Fibroblast of lung (primary cell): Measurements from ENCODE around the gene CMTR1. TPM values are rescaled to one million over a fixed set of nuclear protein-coding genes. Genes with fewer than 3 reads are reported as not detected.
A peak's percentile ranks its signal among the peaks of the same experiment; 100 is the strongest.
"Not testable (repeated sequence)": the region's sequence is repeated elsewhere in the genome, so short reads cannot be mapped to it uniquely, and the experiment has no call there.

Source experiments
- DNase-seq, 2 donors: peaks; one replicate each; pipeline versions ENCODE4 v3.0.0 to v3.0.0-alpha.2; 2010; ENCODE audit warnings: low read depth in 2 of 2
- H2AFZ ChIP-seq: 2 replicates; pipeline ENCODE4 v1.5.1; 2012; ENCODE audit warnings: low read length, control low read depth, inconsistent platforms
- H3K27ac ChIP-seq: 2 replicates; pipeline ENCODE4 v1.5.1; 2011; ENCODE audit warnings: low read length, control low read depth; ENCODE audit not compliant: insufficient read depth
- H3K27me3 ChIP-seq: 2 replicates; pipeline ENCODE4 v1.5.1; 2011; ENCODE audit warnings: mild to moderate bottlenecking, low read length; ENCODE audit not compliant: control insufficient read depth, insufficient read depth
- H3K36me3 ChIP-seq: 2 replicates; pipeline ENCODE4 v1.5.1; 2011; ENCODE audit warnings: low read length; ENCODE audit not compliant: control insufficient read depth, insufficient read depth
- H3K4me1 ChIP-seq: 2 replicates; pipeline ENCODE4 v1.5.1; 2011; ENCODE audit warnings: low read length; ENCODE audit not compliant: control insufficient read depth, insufficient read depth; ENCODE audit errors: extremely low read depth
- H3K4me2 ChIP-seq: 2 replicates; pipeline ENCODE4 v1.5.1; 2011; ENCODE audit warnings: low read length, control low read depth; ENCODE audit not compliant: insufficient read depth; ENCODE audit errors: extremely low read depth
- H3K4me3 ChIP-seq, 4 experiments: fragments of 200-600 bp in 1 of 4; sonication (generic) in 1 of 4; replicated peaks in 1 of 4; 2 replicates each; pipeline ENCODE4 v1.5.1; 2011 to 2016; ENCODE audit warnings: low read length in 4 of 4, low read depth in 3 of 4, mild to moderate bottlenecking in 3 of 4, control low read depth in 2 of 4, inconsistent platforms in 1 of 4, mixed read lengths in 1 of 4; ENCODE audit not compliant: insufficient read depth in 1 of 4; ENCODE audit errors: control extremely low read depth in 1 of 4
- H3K79me2 ChIP-seq: 2 replicates; pipeline ENCODE4 v1.5.1; 2012; ENCODE audit warnings: mild to moderate bottlenecking, low read length, inconsistent platforms; ENCODE audit not compliant: control insufficient read depth, insufficient read depth
- H3K9ac ChIP-seq: 2 replicates; pipeline ENCODE4 v1.5.1; 2011; ENCODE audit warnings: mild to moderate bottlenecking, low read length, control low read depth; ENCODE audit not compliant: insufficient read depth
- H3K9me3 ChIP-seq: 2 replicates; pipeline ENCODE4 v1.5.1; 2012; ENCODE audit warnings: low read depth, low read length; ENCODE audit not compliant: control insufficient read depth, insufficient read depth
- H4K20me1 ChIP-seq: 2 replicates; pipeline ENCODE4 v1.5.1; 2011; ENCODE audit warnings: low read length; ENCODE audit not compliant: control insufficient read depth, insufficient read depth; ENCODE audit errors: extremely low read depth
- CTCF ChIP-seq, 2 donors: IDR thresholded peaks in 1 of 2; conservative IDR thresholded peaks in 1 of 2; 1 replicate in 1 of 2; 2 replicates in 1 of 2; pipeline ENCODE4 v1.5.1; 2011 to 2012; ENCODE audit warnings: low read length in 2 of 2, control low read depth in 1 of 2, inconsistent platforms in 1 of 2, low read depth in 1 of 2, mild to moderate bottlenecking in 1 of 2
- EZH2 ChIP-seq: IDR thresholded peaks from 2 replicates; pipeline ENCODE4 v1.5.1; 2012; ENCODE audit warnings: low read length, control low read depth, mild to moderate bottlenecking; ENCODE audit errors: missing control alignments
- polyA plus RNA-seq, 2 donors: library from polyadenylated mRNA; depleted of rRNA in 1 of 2; stranded (reverse) in 1 of 2; unstranded in 1 of 2; fragments of >200 nt; gene quantifications; 2 replicates each; pipeline ENCODE4 v1.2.1, GENCODE V29; 2011 to 2012; ENCODE audit warnings: missing spikeins in 1 of 2
- total RNA-seq: library from RNA; depleted of rRNA; stranded (reverse); fragments of >200 nt; gene quantifications from 2 replicates; pipeline ENCODE4 v1.2.1, GENCODE V29; 2014

Gene CMTR1
- total and polyA plus RNA-seq, 2 donors (not counting 1 experiment from before 2014, with no cell fraction given) = 27.0 to 44.8 TPM

GRCh38 chr6:37499433-37500293, 66.6 kb downstream of the CMTR1 start, which contains the start of gene CCDC167:
CCDC167 (minus strand) TSS chr6:37499893; CDS start chr6:37499863, 30 bp downstream.
- H3K4me2 ChIP-seq = peak within 1 kb of the TSS; percentile 91
- no peaks in the 10 kb centered on the region for H3K9me3 ChIP-seq
- no peaks in the 10 kb centered on the region for H3K79me2 ChIP-seq
- H3K27ac ChIP-seq = peak within 1 kb of the TSS; percentile 84
- no peaks in the 10 kb centered on the region for H3K36me3 ChIP-seq
- H2AFZ ChIP-seq = peak within 1 kb of the TSS; percentile 99
- H3K4me3 ChIP-seq = peak within 1 kb of the TSS; percentile 73 to 85 (median 78)
- TF ChIP-seq EZH2 = no peak
- TF ChIP-seq CTCF (conservative IDR thresholded peaks at IDR 0.05 in 1 of 2, IDR thresholded peaks at IDR 0.05 in 1 of 2; ENCODE audit: low read depth in 1 of 2, low read length in 2 of 2) = no peak
- H4K20me1 ChIP-seq = no peaks in the 10 kb centered on the region
- no peaks in the 10 kb centered on the region for H3K4me1 ChIP-seq
- peak; percentile 95 to 97 for DNase-seq
- peak within 1 kb of the TSS; percentile 73 for H3K9ac ChIP-seq
- H3K27me3 ChIP-seq = peaks cover 11% of the 10 kb centered on the region

DNA sequence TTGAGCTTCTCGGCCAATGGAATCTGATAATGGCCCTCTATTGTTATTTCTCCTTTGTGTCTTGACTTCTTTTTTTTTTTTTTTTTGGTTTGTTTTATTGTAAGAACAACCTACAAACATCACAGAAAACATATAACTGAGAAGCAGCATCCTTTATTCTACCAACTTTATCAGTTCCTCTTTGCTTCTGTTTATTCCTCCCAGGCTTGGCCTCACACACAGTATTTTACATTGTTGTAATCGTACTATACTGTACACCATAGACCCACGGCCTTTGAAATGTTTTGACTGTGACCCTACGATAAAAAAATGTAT, 67.2 kb downstream of the CMTR1 start:
- Histone ChIP-seq H3K27ac (no peak overlapping the region), H3K4me3 (peak overlapping the region in 3 of 4 experiments; percentile 37 to 85 (median 49)), H3K4me1 (no peaks in the 10 kb centered on the region), H2AFZ (peak overlapping the region; percentile 99), H3K4me2 (peak overlapping the region; percentile 49), H3K36me3 (no peaks in the 10 kb centered on the region), H3K79me2 (no peaks in the 10 kb centered on the region), H4K20me1 (no peaks in the 10 kb centered on the region), H3K27me3 (peaks cover 11% of the 10 kb centered on the region), H3K9me3 (no peaks in the 10 kb centered on the region), H3K9ac (no peak overlapping the region)
- no peak for DNase-seq
- no peak for TF ChIP-seq EZH2
- TF ChIP-seq CTCF (conservative IDR thresholded peaks at IDR 0.05 in 1 of 2, IDR thresholded peaks at IDR 0.05 in 1 of 2; ENCODE audit: low read depth in 1 of 2, low read length in 2 of 2) = no peak

- not testable (repeated sequence) for H2AFZ ChIP-seq, H3K4me3 ChIP-seq, H3K9me3 ChIP-seq, H3K9ac ChIP-seq, H4K20me1 ChIP-seq, H3K4me1 ChIP-seq, DNase-seq, H3K79me2 ChIP-seq, H3K27ac ChIP-seq, H3K36me3 ChIP-seq, H3K4me2 ChIP-seq
- peaks cover 18% of the 10 kb centered on the region for H3K27me3 ChIP-seq
Measured at GRCh38 chr6:37500904-37501303, 67.9 kb downstream of the CMTR1 start.
